ENCODE data around the gene SUN5. TPM values are rescaled to one million over a fixed set of nuclear protein-coding genes. Genes with fewer than 3 reads are reported as not detected.

SUN5 gene
- total RNA-seq, 2 experiments from 2014 or later: not detected

DNA sequence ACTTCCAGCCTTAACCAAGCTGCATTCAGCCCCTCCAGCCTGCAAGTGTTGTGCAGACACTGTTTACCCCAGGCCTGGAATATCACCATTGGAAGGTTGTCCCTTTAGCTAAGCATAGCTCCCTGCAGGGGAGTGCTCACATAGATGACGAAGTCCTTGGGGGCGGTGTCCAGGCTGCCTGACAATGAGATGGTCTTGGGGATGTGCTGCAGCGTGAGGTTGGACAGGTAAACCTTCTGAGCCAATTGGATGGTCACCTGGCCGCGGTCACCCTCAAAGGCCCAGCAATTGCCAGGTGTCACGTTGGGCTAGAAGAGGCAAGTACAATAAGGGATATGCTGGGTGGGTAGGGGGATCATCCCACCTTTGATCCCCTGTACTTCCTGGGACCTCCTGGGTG lies 18.6 kb downstream of the SUN5 start:
- Mint-ChIP-seq H3K36me3 (ENCODE audit: low read depth) (no peaks in the 10 kb centered on the region), H3K9me3 (ENCODE audit: low read depth) (no peaks in the 10 kb centered on the region), H3K27me3 (no peaks in the 10 kb centered on the region), H3K4me3 (no peak overlapping the region), H3K4me1 (peaks cover 2% of the 10 kb centered on the region), H3K27ac (no peak overlapping the region)
- ChIA-PET POLR2A (no interaction called here), CTCF (interaction anchor here (1.5 kb wide), 1 partner anchor 10 kb away, joined by 5 read pairs; no protein-coding TSS in a partner anchor)
- DNase-seq (no peak), ATAC-seq (no peak)
- intact Hi-C loops (cut with DNase I, micrococcal nuclease): no loop called here

GRCh38 chr20:32984631-32985354 lies 19.4 kb downstream of the SUN5 start:
- no peak overlapping the region for H3K27ac Mint-ChIP-seq
- H3K27me3 Mint-ChIP-seq: no peaks in the 10 kb centered on the region
- intact Hi-C loops (cut with DNase I, micrococcal nuclease): no loop called here
- POLR2A ChIA-PET: no interaction called here
- H3K4me3 Mint-ChIP-seq: no peak overlapping the region
- ATAC-seq (no peak), DNase-seq (no peak)
- no peaks in the 10 kb centered on the region for H3K9me3 Mint-ChIP-seq (ENCODE audit: low read depth)
- CTCF ChIA-PET: interaction anchor here (1.5 kb wide), 1 partner anchor 11 kb away, joined by 5 read pairs; no protein-coding TSS in a partner anchor
- H3K4me1 Mint-ChIP-seq: no peaks in the 10 kb centered on the region
- no peaks in the 10 kb centered on the region for H3K36me3 Mint-ChIP-seq (ENCODE audit: low read depth)

- H3K36me3 Mint-ChIP-seq (ENCODE audit: low read depth): no peaks in the 10 kb centered on the region
- H3K4me1 Mint-ChIP-seq: no peaks in the 10 kb centered on the region
- no peak overlapping the region for H3K27ac Mint-ChIP-seq
- CTCF ChIA-PET: interaction anchor here (1.2 to 1.5 kb wide), 2 partner anchors 8 to 12 kb away, joined by 3 read pairs; no protein-coding TSS in a partner anchor
- H3K27me3 Mint-ChIP-seq: no peaks in the 10 kb centered on the region
- ATAC-seq (no peak), DNase-seq (no peak)
- POLR2A ChIA-PET: no interaction called here
- H3K9me3 Mint-ChIP-seq (ENCODE audit: low read depth): no peaks in the 10 kb centered on the region
- no peak overlapping the region for H3K4me3 Mint-ChIP-seq
- intact Hi-C loops (cut with DNase I, micrococcal nuclease): no loop called here
These were observed 20.0 kb downstream of the SUN5 start for GRCh38 chr20:32984196-32984595.

DNA sequence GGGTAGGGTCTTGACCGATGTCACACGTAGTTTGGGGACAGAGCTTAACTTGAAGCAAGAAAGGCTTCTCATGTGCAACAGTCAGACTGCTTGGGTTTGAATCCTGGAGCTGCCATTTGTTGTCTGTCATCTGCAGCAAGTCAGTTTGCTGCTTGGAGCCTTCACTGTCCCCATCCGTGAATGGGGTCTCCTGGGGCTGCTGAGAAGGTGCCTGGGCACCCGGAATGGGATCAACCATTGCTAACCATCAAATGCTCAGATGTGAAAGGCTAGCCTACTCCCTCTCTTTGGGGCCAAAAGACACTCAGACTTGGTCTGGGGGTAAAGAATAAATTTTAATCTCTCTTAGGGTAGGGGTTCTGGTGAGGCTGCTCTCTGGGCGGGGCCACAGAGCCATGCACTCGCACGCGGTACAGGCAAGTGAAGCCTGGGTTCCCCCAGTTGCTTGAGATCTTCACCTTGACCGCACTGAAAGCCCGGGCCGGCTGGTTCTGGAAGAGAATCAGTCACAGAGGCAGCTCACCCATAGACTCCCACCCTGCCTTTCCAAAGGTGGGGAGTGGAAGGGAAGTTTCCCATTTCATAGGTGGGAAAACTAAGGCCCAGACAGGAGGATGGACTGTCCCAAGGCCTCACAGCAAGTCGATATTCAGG lies 20.6 kb downstream of the SUN5 start:
- Mint-ChIP-seq H3K27me3 (no peaks in the 10 kb centered on the region), H3K9me3 (ENCODE audit: low read depth) (no peaks in the 10 kb centered on the region), H3K4me1 (no peaks in the 10 kb centered on the region), H3K36me3 (ENCODE audit: low read depth) (no peaks in the 10 kb centered on the region), H3K27ac (no peak overlapping the region), H3K4me3 (no peak overlapping the region)
- DNase-seq (no peak), ATAC-seq (no peak)
- CTCF ChIA-PET: interaction anchor here (0.7 to 1.5 kb wide), 3 partner anchors 8 to 37 kb away, joined by 3 read pairs; no protein-coding TSS in a partner anchor
- POLR2A ChIA-PET: no interaction called here
- intact Hi-C loops (cut with DNase I, micrococcal nuclease): no loop called here

- H3K36me3 Mint-ChIP-seq (ENCODE audit: low read depth): no peaks in the 10 kb centered on the region
- ATAC-seq (no peak), DNase-seq (no peak)
- no peaks in the 10 kb centered on the region for H3K4me1 Mint-ChIP-seq
- no peaks in the 10 kb centered on the region for H3K27me3 Mint-ChIP-seq
- no peak overlapping the region for H3K4me3 Mint-ChIP-seq
- ChIA-PET POLR2A (no interaction called here), CTCF (interaction anchor here (0.7 to 1.5 kb wide), 4 partner anchors 9 to 193 kb away, joined by 3 read pairs; no protein-coding TSS in a partner anchor)
- H3K27ac Mint-ChIP-seq: no peak overlapping the region
- no peaks in the 10 kb centered on the region for H3K9me3 Mint-ChIP-seq (ENCODE audit: low read depth)
- intact Hi-C loops (cut with DNase I, micrococcal nuclease): no loop called here
These were observed 21.4 kb downstream of the SUN5 start for GRCh38 chr20:32982617-32983458.

- ATAC-seq: no peak
- Mint-ChIP-seq H3K4me3 (no peak overlapping the region), H3K9me3 (ENCODE audit: low read depth) (peaks cover 7% of the 10 kb centered on the region), H3K4me1 (peaks cover 11% of the 10 kb centered on the region), H3K27me3 (no peaks in the 10 kb centered on the region), H3K27ac (no peak overlapping the region), H3K36me3 (ENCODE audit: low read depth) (peaks cover 5% of the 10 kb centered on the region)
- CTCF ChIA-PET: interaction anchor here (0.9 to 1.8 kb wide), 2 partner anchors 9 to 36 kb away, joined by 4 read pairs; no protein-coding TSS in a partner anchor
- no peak for DNase-seq
- intact Hi-C loops (cut with DNase I, micrococcal nuclease): no loop called here
- POLR2A ChIA-PET: interaction anchor here (0.6 kb wide), 1 partner anchor 1529 kb away, joined by 4 read pairs; no protein-coding TSS in a partner anchor
These were observed 23.2 kb downstream of the SUN5 start for GRCh38 chr20:32980990-32981389.

- ChIA-PET POLR2A (interaction anchor here (0.6 kb wide), 1 partner anchor 1530 kb away, joined by 4 read pairs; no protein-coding TSS in a partner anchor), CTCF (interaction anchor here (1.8 kb wide), 1 partner anchor 8 kb away, joined by 4 read pairs; no protein-coding TSS in a partner anchor)
- Mint-ChIP-seq H3K27me3 (no peaks in the 10 kb centered on the region), H3K27ac (no peak overlapping the region), H3K4me1 (peaks cover 16% of the 10 kb centered on the region), H3K4me3 (no peak overlapping the region), H3K36me3 (ENCODE audit: low read depth) (peaks cover 5% of the 10 kb centered on the region), H3K9me3 (ENCODE audit: low read depth) (peaks cover 9% of the 10 kb centered on the region)
- intact Hi-C loops (cut with DNase I, micrococcal nuclease): no loop called here
- no peak for DNase-seq
- ATAC-seq: no peak
These were observed 23.9 kb downstream of the SUN5 start for GRCh38 chr20:32980131-32980941.

DNA sequence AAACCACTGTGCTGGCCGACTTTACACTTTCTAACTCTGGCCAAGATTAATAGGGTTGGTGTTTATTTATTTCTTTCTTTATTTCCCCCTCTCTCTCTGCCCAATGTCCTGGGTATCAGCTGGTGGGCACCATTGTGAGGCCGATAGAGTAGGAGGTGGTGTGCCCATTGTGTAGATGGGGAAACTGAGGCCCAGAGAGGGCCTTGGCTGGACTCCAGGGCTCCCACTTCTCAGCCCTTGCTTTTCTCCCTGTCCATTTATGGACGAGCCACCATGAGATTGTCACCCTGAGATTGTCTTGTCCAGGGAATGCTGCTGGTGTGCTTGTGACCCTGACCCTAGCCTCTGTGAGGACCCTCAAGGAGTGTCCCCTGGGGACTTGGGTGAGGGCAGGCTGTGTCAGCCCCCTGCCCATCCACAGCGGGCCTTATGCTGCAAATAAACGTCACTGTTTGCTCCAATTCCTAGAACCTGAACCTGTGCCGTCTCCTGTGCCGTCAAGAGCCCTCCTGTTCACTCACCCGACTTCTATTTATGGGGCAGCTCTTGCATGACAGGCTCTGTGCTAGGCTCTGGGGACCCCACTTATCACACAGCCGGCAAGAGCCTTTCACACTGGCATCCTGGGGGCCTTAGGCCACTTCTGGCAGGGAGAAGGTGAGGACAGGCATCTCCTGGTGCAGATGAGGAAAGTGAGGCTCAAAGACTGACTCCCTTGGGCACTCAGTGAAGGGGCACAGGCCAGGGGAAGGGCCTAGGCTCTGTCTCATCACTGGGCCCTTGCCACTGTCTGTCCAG lies 24.8 kb downstream of the SUN5 start:
- Mint-ChIP-seq H3K36me3 (ENCODE audit: low read depth) (peaks cover 7% of the 10 kb centered on the region), H3K27ac (no peak overlapping the region), H3K27me3 (no peaks in the 10 kb centered on the region), H3K4me3 (no peak overlapping the region), H3K9me3 (ENCODE audit: low read depth) (peaks cover 9% of the 10 kb centered on the region), H3K4me1 (peaks cover 25% of the 10 kb centered on the region)
- CTCF ChIA-PET: no interaction called here
- DNase-seq (no peak), ATAC-seq (no peak)
- POLR2A ChIA-PET: no interaction called here
- intact Hi-C loops (cut with DNase I, micrococcal nuclease): no loop called here

GRCh38 chr20:32978009-32978335 lies 26.3 kb downstream of the SUN5 start:
- CTCF ChIA-PET: interaction anchor here (0.6 to 3.0 kb wide), 3 partner anchors 27 to 199 kb away, joined by 3 to 13 read pairs (median 5); partner anchors contain the start of gene SUN5
- Mint-ChIP-seq H3K4me3 (no peak overlapping the region), H3K36me3 (ENCODE audit: low read depth) (peaks cover 8% of the 10 kb centered on the region), H3K27me3 (no peaks in the 10 kb centered on the region), H3K27ac (no peak overlapping the region), H3K4me1 (peaks cover 39% of the 10 kb centered on the region), H3K9me3 (ENCODE audit: low read depth) (peaks cover 9% of the 10 kb centered on the region)
- intact Hi-C loops (cut with DNase I, micrococcal nuclease): no loop called here
- DNase-seq (no peak), ATAC-seq (no peak)
- POLR2A ChIA-PET: no interaction called here

- DNase-seq: no peak
- intact Hi-C loops (cut with DNase I, micrococcal nuclease): no loop called here
- no peak for ATAC-seq
- H3K9me3 Mint-ChIP-seq (ENCODE audit: low read depth): peaks cover 9% of the 10 kb centered on the region
- CTCF ChIA-PET: interaction anchor here (0.6 to 3.0 kb wide), 2 partner anchors 27 kb away, joined by 3 to 13 read pairs; partner anchors contain the start of gene SUN5
- H3K36me3 Mint-ChIP-seq (ENCODE audit: low read depth): peaks cover 11% of the 10 kb centered on the region
- H3K27me3 Mint-ChIP-seq: no peaks in the 10 kb centered on the region
- H3K4me3 Mint-ChIP-seq: no peak overlapping the region
- H3K4me1 Mint-ChIP-seq: peaks cover 44% of the 10 kb centered on the region
- no peak overlapping the region for H3K27ac Mint-ChIP-seq
- POLR2A ChIA-PET: no interaction called here
These were observed 26.8 kb downstream of the SUN5 start for GRCh38 chr20:32977281-32978008.
